Uterus (tissue), 2 donors: ENCODE measurements around the gene PTPRN2.

Experiments
- POLR2A ChIP-seq, 2 donors: fragments of 450-650 bp; IDR thresholded peaks; one replicate each; pipeline ENCODE4 v1.6.1; 2016; ENCODE audit warnings: antibody characterized with exemption in 2 of 2, mild to moderate bottlenecking in 1 of 2, moderate library complexity in 1 of 2
- TF ChIP-seq, protein P1 (sequence below), 4 experiments: fragments of 200-600 bp in 2 of 4; fragments of 450-650 bp in 2 of 4; sonication (generic) in 2 of 4; IDR thresholded peaks; one replicate each; pipeline ENCODE4 v1.5.1; 2016 to 2019; ENCODE audit warnings: antibody characterized with exemption in 4 of 4, mild to moderate bottlenecking in 2 of 4, moderate library complexity in 1 of 4

- TF ChIP-seq, protein P1, sequence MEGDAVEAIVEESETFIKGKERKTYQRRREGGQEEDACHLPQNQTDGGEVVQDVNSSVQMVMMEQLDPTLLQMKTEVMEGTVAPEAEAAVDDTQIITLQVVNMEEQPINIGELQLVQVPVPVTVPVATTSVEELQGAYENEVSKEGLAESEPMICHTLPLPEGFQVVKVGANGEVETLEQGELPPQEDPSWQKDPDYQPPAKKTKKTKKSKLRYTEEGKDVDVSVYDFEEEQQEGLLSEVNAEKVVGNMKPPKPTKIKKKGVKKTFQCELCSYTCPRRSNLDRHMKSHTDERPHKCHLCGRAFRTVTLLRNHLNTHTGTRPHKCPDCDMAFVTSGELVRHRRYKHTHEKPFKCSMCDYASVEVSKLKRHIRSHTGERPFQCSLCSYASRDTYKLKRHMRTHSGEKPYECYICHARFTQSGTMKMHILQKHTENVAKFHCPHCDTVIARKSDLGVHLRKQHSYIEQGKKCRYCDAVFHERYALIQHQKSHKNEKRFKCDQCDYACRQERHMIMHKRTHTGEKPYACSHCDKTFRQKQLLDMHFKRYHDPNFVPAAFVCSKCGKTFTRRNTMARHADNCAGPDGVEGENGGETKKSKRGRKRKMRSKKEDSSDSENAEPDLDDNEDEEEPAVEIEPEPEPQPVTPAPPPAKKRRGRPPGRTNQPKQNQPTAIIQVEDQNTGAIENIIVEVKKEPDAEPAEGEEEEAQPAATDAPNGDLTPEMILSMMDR (IDR thresholded peaks at IDR 0.05) = no peak
- no peak for TF ChIP-seq POLR2A (IDR thresholded peaks at IDR 0.05)
These were observed 196.1 kb downstream of the PTPRN2 start for GRCh38 chr7:158391541-158391940.
